Measurements from ENCODE around the gene SLAMF9.
A peak's percentile ranks its signal among the peaks of the same experiment; 100 is the strongest.

Gene SLAMF9

DNA sequence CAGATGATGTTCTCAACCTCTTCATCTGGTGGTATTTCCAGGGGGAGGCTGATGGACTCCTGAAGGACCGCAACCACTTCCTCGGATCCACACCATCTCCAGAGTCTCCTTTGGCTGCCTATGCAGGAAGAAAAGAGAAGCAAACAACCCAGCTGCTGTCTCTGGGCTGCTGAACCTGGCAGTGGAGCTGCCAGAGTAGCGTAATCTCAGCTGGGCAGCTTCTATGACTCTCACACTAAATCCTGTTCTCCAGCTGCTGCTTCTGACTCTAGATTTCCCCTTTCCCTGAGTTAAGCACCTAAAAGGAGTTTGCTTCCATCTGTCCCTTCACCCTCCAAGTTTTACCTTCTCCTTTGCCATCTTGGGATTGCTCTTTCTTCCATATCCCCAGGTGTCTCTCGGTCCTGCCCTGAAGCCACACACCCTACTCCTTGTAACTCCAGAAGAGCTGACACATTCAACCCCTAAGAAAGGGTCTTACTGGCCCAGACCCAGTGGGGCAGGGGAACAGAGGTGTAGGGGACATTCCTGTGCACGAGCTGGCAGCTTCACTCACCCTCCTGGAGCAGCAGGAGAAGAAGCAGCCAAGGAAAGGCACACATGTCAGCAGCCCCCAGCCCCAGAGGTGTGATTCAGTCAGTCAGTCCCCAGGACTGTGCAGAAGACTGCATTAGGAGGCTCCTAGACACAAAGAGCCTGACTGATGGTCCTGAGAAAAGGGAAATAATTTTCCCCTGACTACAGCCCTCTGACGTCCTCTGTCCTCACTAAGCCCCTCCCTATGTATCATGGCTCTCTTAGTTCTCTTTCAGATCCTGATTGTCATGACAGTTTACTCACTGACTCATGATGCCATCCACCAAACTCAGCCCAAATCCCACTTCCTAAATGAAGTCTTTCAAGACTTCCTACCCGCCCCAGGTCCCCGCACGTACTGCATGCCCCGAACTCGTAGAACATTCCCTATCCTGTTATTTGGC lies at the start of gene SLAMF9:
TSS of gene SLAMF9 (minus strand) at position 702 of the 980 bp plus-strand sequence. CDS start at position 602, 100 bp downstream.
- DNase-seq, result no peak

DNA sequence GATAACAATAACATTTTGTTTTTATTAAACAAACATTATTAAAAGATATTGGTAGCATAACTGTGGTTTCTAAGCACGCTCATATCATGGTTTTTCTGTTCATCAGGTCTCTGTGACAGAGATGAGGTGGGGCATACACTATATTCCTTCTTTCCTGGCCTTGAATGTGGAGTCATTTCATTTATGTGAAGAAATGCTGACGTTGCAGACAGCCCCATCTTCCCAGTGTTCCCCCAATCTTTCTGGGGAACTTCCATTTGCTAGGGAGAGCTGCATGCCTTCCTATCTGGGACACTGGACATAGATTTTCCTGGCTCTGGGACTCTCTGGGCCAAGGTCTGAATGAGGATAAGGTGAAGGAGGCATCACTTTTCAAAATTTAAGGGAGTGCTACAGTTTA lies 47.4 kb upstream of the SLAMF9 start:
- DNase-seq, result no peak

DNA sequence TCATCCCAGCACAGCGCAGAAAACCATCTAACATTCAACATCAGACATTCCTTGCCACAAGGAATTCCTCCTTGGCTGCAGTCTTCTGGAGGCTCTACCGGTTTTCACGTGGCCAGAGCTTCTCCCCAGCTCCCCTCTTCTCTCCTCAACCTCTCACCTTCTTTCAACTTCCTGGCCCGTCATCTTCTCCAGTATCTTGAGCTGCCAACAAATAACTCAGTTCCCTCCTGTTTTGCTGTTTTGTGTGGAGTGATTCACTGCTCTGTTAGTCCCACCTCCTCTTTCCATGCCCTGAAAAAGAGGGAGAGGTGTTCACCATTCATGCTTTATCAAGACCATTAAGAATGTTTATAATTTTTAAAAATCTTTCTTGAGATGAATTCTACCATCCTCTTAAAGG lies 45.2 kb upstream of the SLAMF9 start:
- no peak for DNase-seq

DNA sequence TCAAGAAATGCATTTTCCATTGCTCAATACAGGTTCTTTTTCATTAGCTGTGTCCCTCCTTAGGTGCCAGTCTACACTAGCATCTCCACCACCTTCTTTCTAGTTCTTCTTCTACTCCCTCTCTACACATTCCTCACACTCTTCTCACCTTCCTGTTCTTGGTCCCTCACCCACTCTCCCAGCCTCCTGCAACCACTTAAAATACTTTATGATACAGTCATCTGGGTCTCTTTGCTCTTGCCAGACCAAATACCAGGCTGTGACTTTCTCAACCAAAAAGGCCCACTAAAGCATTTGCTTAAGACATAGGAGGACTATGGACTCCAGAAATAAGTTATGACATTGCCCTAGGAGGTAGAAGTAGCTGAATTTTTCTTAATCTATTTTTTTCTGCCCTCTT lies 42.6 kb upstream of the SLAMF9 start:
- no peak for DNase-seq

DNA sequence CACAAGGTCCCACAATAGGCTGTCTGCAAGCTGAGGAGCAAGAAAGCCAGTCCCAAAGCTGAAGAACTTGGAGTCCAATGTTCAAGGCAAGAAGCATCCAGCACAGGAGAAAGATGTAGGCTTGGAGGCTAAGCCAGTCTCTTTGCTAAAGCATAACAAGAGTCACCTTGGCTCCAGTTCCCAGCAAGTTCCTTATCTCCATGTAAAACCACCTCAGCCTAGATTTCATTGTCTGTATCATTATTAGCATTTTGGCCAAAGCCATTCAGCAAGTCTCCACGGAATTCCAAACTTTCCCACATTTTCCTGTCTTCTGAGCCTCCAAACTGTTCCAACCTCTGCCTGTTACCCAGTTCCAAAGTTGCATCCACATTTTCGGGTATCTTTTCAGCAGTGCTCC lies 40.9 kb upstream of the SLAMF9 start:
- no peak for DNase-seq

DNA sequence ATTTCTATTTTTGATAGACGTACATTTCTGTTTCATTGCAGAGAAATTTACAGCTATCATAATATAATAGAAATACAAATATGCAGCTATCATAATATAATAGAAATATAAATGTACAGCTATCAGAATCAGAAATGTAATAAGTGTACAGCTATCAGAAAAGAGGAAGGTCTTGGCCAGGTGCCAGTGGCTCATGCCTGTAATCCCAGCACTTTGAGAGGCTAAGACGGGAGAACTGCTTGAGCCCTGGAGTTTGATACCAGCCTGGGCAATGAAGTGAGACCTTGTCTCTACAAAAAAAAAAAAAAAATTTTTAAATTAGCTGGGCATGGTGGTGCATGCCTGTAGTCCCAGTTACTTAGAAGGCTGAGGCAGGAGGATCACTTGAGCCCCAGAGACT lies 39.9 kb upstream of the SLAMF9 start:
- no peak for DNase-seq

DNA sequence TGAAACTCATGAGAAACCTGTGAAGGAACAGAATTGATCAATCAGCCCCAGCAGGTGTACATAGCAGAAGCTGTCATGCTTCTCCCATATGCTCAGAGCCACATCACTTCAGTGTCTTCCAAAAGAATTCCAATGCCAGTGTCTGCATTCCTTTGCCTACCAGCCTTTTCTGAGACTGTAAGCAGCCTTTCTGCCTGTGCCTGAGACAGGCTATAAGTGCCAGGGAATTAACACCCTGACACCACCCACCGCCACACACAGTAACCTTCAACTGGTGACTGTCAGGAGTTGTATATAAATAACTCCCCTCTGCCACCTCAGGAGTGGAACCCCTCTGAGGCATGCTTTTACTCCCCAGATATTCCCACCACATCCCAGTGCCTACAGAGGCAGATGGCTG lies 38.1 kb upstream of the SLAMF9 start:
- no peak for DNase-seq

DNA sequence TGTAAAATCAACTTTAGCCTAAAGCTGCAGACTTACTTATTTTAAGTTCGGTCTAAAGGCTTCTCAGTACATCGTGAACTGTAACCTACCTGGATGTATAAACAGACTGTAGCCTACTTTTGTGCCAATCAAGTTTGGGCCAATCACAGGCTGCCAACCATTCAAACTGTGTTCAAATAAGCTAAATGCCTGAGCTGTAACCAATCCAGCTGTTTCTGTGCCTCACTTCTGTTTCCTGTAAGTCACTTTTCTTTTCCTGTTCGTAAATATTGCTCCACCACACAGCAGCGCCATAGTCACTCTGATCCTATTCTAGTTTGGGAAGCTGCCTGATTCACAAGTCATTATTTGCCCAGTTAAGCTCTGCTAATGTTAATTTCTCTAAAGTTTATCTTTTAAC lies 37.5 kb upstream of the SLAMF9 start:
- peak; percentile 18 for DNase-seq

DNA sequence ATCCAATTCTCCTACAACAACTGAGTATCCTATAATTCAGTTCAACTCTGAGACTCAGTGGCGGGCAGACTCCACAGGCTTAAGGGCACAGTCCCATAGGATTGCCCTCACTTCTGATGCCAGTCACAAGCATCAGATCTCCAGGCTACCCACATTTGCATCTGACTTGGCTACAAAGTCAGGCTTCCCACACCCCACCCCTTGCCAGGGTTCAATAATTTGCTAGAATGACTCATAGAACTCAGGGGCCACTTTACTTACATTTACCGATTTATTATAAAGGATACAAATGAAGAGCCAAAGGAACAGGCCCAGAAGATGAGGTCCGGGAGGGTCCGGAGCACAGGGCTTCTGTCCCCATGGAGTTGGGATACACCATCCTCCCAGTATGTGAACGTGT lies 36.0 kb upstream of the SLAMF9 start:
- DNase-seq, result no peak

DNA sequence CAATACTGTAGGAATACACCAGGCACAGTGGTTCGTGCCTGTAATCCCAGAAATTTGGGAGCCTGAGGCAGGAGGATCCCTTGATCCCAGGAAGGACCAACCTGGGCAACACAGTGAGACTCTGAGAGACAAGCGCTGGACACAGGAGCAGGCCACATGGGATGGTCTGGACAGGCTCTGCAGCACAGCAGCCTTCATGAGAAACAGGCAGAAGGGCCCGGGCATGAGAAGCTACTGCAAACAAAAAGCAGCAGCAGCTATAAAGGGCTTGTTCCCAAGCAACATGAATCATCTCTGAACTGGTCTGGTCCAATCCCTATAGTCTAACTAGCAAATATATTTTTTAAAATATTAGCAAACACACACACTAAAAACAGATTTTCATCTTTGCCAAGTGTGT lies 35.5 kb upstream of the SLAMF9 start:
- DNase-seq, result no peak

DNA sequence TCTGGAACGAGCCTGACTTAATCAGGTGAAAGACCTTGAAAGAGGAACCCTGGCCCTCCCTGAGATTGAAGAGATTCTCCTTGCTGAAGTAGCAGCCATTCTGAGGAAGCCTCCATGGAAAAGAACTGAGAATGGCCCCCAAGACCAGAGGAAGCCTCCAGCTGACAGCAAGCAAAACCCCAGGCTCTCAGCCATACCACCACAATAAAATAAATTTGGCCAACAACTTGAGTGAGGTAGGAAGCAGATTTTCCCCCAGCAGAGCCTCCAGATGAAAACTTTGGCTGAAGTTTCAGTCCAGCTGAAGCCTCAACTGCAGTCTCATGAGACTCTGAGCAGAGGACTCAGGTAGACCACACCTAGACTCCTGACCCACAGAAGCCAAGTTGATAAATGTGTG lies 34.0 kb upstream of the SLAMF9 start:
- no peak for DNase-seq

DNA sequence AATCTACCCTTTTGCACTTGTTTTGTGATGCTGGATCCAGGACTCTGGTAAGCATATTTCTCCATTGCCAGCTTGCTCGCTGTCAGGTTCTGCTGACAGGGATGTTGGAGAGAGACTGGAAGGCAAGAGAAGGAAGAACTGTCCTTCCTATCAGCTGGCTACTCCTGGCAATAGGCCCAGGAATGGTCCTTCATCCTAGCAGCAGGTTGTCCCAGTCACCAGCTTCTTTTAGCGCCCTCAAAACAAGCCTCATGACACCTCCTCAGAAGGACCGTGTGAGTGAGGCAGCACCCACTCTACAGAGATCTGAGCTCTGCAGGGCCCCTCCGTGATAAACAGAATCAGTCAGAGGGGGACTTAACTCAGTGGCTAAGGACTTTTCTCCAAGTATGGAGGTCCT lies 33.1 kb upstream of the SLAMF9 start:
- DNase-seq, result no peak

DNA sequence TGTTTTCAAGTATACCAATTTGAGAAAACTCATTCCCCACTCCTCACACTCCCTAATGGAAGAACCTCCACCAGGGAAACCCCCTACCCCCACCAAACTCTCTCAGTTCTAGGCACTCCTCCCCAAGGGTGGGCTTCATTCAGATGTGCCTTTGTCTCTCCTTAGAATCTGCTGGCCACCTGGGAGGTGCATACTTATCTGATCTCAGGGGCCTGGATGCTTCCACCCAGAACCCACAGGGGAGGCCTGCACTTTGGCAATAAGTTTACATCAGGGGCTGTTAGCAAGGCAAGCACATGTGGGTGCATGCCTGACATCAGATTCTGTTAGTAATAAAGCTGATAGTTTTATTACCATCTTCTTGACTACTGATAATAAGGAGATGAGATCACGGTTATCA lies 32.5 kb upstream of the SLAMF9 start:
- DNase-seq, result no peak

DNA sequence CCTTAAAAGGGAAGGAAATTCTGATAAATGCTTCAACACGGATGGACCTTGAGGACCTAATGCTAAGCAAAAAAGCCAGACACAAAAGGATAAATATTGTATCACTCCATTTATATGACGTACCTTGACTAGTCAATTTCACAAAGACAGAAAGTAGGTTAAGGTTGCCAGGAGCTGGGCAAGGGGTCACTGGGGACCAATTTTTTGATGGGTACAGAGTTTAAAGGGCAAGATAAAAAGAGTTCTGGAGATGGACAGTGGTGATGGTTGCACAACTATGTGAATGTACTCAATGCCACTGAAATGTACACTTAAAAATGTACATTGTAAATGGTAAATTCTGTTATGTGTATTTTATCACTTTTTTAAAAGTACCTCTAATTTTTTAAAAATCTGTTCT lies 32.1 kb upstream of the SLAMF9 start:
- no peak for DNase-seq

DNA sequence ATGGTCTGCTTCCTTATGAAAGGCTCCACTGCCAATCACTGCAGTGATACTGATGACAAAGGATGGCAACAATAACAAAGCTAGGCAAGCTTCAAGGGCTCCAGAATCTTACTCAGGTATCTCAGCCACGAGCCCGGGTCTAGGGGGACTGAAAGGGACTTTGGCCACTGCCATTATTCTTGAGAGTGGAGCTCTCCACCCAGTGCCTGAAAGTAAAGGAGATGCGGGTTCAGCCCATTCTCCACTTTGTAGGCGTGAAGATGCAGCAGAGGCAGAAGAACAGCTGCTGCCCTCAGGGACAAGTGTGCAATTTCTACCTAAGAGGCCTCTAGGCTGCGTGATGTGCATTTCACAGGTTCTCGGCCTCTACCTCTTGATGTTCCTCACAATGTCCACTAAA lies 31.4 kb upstream of the SLAMF9 start:
- no peak for DNase-seq

DNA sequence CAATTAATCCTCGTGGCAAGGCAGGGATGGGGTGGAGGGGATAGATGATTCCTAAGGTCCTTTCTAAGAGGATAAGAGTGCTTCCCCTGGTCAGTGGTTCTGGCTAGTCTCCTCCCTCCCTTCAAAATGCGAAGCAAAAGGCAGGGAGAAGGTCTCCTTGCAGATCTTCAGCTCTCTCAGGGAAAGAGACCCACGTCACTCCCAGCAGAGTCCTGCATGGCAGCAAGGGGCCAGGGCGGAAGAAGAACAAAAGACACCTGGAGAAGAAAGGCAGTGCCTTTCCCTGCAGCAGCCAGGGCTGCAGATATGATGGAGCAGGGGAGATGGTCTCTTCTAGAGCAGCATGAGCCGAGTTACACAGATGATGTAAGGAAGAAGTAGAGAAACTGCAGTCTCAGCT lies 29.6 kb upstream of the SLAMF9 start:
- no peak for DNase-seq

DNA sequence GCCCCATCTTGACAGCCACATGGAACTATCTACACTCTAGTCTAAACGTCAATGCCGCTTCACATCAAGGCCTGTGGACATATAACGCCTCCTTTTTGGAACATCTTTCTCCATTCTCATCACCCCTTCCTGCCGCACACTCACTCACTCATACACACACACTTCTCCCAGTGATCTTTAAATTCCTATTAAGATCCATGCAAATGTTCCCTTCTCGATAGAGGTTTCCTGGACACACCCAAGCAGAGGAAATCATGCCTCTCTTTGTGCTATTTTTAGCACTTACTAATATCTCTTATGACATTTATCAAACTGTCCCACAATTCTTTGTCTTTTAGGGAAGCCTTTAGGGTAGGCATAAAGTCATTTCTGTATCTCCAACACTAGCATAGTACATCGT lies 28.2 kb upstream of the SLAMF9 start:
- DNase-seq, result no peak

DNA sequence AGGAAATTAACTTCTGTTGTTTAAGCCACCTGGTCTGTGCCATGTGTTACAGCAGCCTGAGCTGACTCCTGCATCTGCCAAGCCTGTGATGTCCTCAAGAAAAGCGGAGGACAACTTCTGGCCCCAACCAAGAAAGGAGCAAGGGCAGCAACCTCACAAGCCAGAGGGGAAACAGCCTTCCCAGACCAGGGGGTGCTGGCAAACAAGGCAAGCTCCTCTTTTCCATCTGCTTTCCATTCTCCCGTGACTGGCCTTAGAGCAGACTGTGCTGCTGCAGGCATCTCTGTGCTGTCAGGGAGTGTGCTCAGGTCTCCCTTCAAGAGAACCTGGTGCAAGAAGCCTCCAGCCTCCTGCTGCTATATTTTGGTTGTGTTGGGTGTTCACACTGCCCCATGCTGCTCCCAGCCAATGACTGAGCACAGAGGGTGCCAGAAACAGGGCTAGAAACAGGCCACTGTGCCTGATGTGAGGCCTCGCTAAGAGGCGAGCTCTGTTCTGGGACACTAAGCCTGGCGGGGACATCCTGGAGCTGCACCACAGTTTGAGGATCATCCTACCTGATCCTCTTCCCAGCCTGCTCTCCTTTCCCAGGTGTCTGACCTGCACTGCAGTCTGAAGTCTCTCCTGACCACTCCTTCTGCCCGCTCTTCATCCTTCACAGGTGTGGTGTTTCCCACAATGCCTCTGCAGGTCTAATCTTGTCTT lies 27.5 kb upstream of the SLAMF9 start:
- DNase-seq, result no peak

DNA sequence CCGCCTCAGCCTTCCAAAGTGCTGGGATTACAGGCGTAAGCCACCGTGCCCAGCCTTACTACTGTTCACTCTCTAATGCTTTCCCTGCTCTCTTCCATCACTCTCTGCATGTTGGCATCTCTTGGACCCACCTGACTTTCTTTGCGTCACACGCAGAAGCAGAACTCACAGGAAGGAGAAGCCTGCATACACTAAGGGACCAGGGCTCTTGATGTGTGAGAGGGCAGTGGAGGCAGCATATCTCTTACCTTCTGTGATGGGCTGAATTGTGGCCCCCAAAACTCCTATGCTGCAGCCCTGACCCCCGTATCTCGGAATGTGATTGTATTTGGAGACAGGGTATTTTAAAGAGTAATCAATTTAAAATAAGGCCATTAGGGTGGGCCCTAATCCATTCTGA lies 26.7 kb upstream of the SLAMF9 start:
- no peak for DNase-seq

DNA sequence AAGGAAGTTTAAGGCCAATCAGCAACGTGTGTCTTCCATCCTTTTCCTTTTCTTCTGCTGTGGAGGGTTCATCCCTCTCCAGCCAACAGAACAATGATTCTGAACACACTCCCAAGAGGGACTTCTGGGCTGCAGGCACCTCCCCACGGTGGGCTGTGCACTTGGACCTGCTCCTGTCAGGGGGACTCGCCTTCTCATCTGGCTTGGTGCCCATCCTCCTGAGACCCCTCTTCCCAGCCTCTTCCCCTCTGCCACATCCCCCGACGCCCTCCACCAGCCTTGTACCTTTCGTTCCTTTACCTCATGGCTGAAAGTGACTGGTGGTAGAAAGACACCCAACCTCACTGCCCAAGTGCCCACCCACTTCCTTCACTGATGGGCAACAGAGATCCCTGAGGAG lies 26.0 kb upstream of the SLAMF9 start:
- DNase-seq, result no peak

DNA sequence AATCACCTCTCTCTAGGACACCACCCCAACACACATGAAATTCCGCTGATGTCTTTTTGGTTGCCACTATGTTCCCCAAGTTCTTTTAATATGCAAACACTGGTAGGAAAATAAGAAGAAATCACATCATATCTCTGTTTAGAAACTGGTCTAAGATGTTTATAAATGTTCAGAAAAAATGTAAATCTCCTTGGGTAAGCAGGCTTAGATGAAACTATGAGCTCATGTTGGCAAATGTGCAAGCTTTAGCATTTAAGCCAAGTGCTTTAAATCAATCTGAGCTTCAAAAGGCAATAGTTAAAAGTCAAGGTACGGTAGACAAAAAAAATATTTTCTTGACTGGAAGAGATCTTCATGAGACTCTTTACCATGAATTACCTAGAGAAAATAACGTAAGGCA lies 25.2 kb upstream of the SLAMF9 start:
- DNase-seq, result no peak

DNA sequence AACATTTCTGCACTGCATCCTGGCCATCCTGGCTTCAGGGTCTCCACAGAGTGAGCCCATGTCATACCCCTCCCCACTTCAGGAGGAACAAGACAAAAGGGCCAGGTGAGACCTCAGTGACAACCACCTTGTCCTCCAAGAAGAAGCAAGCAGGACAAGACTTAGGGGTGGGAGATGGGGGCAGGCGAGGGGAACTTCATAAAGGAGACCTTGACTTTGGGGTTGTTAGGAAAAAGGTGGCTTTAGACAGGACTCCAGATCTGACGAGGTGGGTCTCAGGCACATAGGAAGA lies 24.0 kb upstream of the SLAMF9 start:
- no peak for DNase-seq

DNA sequence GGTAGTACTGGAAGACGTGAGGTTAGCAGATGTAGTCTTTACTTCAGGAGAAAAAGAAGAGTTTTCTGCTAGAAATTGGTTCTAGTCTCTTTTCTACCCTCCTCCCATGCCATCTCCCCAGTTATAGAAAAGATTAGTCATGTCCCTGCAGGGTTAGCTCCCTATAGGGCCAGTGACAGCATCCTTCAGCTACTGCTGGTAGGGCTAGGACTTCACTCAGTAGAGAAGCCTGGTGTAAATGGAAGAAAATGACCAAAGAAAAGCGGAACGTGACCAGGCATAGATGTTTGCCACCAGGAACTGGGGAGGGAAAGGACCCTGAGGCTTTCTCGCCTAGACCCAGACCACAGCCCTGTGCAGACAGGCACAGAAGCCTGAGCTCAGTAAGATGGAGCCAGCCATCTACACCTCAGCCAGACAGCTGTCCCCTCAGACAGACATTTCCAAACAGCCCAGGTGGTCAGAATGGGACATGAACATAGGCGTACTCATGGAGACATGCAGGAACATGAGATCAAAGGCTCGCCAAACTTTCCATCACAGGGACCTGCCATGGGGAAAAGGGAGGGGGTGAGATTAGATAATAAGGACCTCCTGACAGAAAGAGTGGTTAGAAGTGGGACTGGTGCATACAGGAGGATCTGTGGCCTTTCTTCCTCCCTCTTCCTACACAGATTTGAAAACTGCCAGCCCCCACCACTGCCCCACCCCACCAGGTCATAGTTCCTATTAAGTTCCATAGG lies 23.5 kb upstream of the SLAMF9 start:
- no peak for DNase-seq
